HCT116 (cell line): ENCODE data around the gene PRKN. TPM values are rescaled to one million over a fixed set of nuclear protein-coding genes. Genes with fewer than 3 reads are reported as not detected.

Experiments
- ATAC-seq: fragments of 200-7000 bp; cut with Tn5 transposase; 2 replicates; pipeline ENCODE4 v1.9.1; 2020; ENCODE audit warnings: mild to moderate bottlenecking, moderate library complexity
- BruUV-seq: library from RNA; stranded (reverse); fragments of 400-500 nt; replicated peaks from 2 replicates; lab custom pipeline; 2021; lab: Mats Ljungman, UMichigan
- CTCF ChIA-PET: fragments of 300-600 bp; sonication (Branson Sonifier 250); formaldehyde crosslinking; loops from one replicate; lab custom pipeline; 2021; ENCODE audit warnings: antibody characterized with exemption; lab: Charles Lee
- POLR2A ChIA-PET: fragments of 300-600, 350-600 bp; sonication (Branson Sonifier 250); formaldehyde crosslinking; loops from one replicate; lab custom pipeline; 2021; ENCODE audit warnings: antibody characterized with exemption; lab: Charles Lee
- RAD21 ChIA-PET, 2 experiments: fragments of 300-600 bp; sonication (Branson Sonifier 250); formaldehyde crosslinking; loops; one replicate each; lab custom pipeline; 2023; ENCODE audit warnings: low total read pairs in 2 of 2; ENCODE audit not compliant: uncharacterized antibody in 2 of 2, unreplicated experiment in 2 of 2, low non-redundant PET in 1 of 2; lab: Charles Lee
- DNase-seq: peaks from one replicate; pipeline ENCODE4 v3.0.0-alpha.2; 2010; ENCODE audit warnings: low read depth, low spot score
- H2AFZ ChIP-seq: fragments of 200-600 bp; shearing (Covaris generic), sonication (generic); 2 replicates; pipeline ENCODE4 v1.6.1; 2017; ENCODE audit warnings: low read depth, mixed run types, mixed read lengths, antibody characterized with exemption, low read length; ENCODE audit not compliant: poor library complexity, severe bottlenecking
- H3K27ac ChIP-seq: 2 replicates; pipeline ENCODE4 v1.5.1; 2012; ENCODE audit warnings: low read depth, low read length
- H3K27me3 ChIP-seq: fragments of 200-600 bp; sonication (generic); 2 replicates; pipeline ENCODE4 v1.6.1; 2016; ENCODE audit warnings: mixed run types, low read length, mixed read lengths; ENCODE audit not compliant: insufficient read depth
- H3K36me3 ChIP-seq, 2 experiments: fragments of 200-500 bp in 1 of 2; fragments of 200-600 bp in 1 of 2; sonication (Bioruptor generic) in 1 of 2; sonication (generic) in 1 of 2; 2 replicates each; pipeline versions ENCODE4 v1.5.1 to v1.6.1; 2014 to 2016; ENCODE audit warnings: low read length in 2 of 2, inconsistent platforms in 1 of 2, mixed read lengths in 1 of 2, mixed run types in 1 of 2; ENCODE audit not compliant: insufficient read depth in 2 of 2, control insufficient read depth in 1 of 2
- H3K4me1 ChIP-seq, 2 experiments: fragments of 200-600 bp in 1 of 2; sonication (generic) in 1 of 2; 2 replicates each; pipeline versions ENCODE4 v1.5.1 to v1.6.1; 2012 to 2017; ENCODE audit warnings: low read length in 2 of 2, inconsistent platforms in 1 of 2, mild to moderate bottlenecking in 1 of 2, mixed read lengths in 1 of 2, mixed run types in 1 of 2, moderate library complexity in 1 of 2; ENCODE audit not compliant: insufficient read depth in 2 of 2, control insufficient read depth in 1 of 2
- H3K4me2 ChIP-seq: fragments of 200-600 bp; sonication (generic); 2 replicates; pipeline ENCODE4 v1.6.1; 2017; ENCODE audit warnings: mixed run types, low read length, mixed read lengths
- H3K4me3 ChIP-seq, 2 experiments: fragments of 200-600 bp in 1 of 2; sonication (generic) in 1 of 2; replicated peaks in 1 of 2; 2 replicates each; pipeline ENCODE4 v1.5.1; 2011 to 2016; ENCODE audit warnings: low read length in 2 of 2, control low read depth in 1 of 2, low read depth in 1 of 2, mild to moderate bottlenecking in 1 of 2, mixed read lengths in 1 of 2, mixed run types in 1 of 2
- H3K79me2 ChIP-seq: fragments of 200-600 bp; sonication (generic); 2 replicates; pipeline ENCODE4 v1.6.1; 2017; ENCODE audit warnings: mild to moderate bottlenecking, mixed run types, low read length, moderate library complexity, mixed read lengths; ENCODE audit not compliant: insufficient read depth
- H3K9ac ChIP-seq: fragments of 200-600 bp; sonication (generic); 2 replicates; pipeline ENCODE4 v1.6.1; 2016; ENCODE audit warnings: low read length, mixed read lengths
- H3K9me2 ChIP-seq: fragments of 200-600 bp; sonication (generic), shearing (Covaris generic); 2 replicates; pipeline ENCODE4 v1.6.1; 2017; ENCODE audit warnings: mixed run types, mild to moderate bottlenecking, moderate library complexity; ENCODE audit not compliant: insufficient read depth
- H3K9me3 ChIP-seq, 2 experiments: fragments of 200-500 bp in 1 of 2; fragments of 200-600 bp in 1 of 2; sonication (Bioruptor generic) in 1 of 2; sonication (generic) in 1 of 2; 2 replicates each; pipeline ENCODE4 v1.6.1; 2014 to 2017; ENCODE audit warnings: low read length in 2 of 2, mixed read lengths in 2 of 2, inconsistent platforms in 1 of 2, low read depth in 1 of 2, mild to moderate bottlenecking in 1 of 2, mixed run types in 1 of 2, moderate library complexity in 1 of 2; ENCODE audit not compliant: control insufficient read depth in 1 of 2, insufficient read depth in 1 of 2
- H4K20me1 ChIP-seq: fragments of 200-600 bp; sonication (generic), shearing (Covaris generic); 2 replicates; pipeline ENCODE4 v1.6.1; 2017; ENCODE audit warnings: mixed run types, mild to moderate bottlenecking, moderate library complexity; ENCODE audit not compliant: insufficient read depth
- CBX3 ChIP-seq: IDR thresholded peaks from 2 replicates; pipeline ENCODE4 v1.6.1; 2012; ENCODE audit warnings: low read depth
- CEBPB ChIP-seq: IDR thresholded peaks from 2 replicates; pipeline ENCODE4 v1.6.1; 2012; ENCODE audit warnings: low read depth
- EGR1 ChIP-seq: IDR thresholded peaks from 2 replicates; pipeline ENCODE4 v1.6.1; 2012; ENCODE audit warnings: low read depth
- ELF1 ChIP-seq: IDR thresholded peaks from 2 replicates; pipeline ENCODE4 v1.6.1; 2012; ENCODE audit warnings: low read depth, borderline replicate concordance
- EZH2phosphoT487 ChIP-seq: fragments of 200-600 bp; IDR thresholded peaks from 2 replicates; pipeline ENCODE4 v1.6.1; 2018; ENCODE audit warnings: antibody characterized with exemption, borderline replicate concordance
- FOSL1 ChIP-seq: IDR thresholded peaks from 2 replicates; pipeline ENCODE4 v1.6.1; 2012; ENCODE audit warnings: low read depth
- POLR2A ChIP-seq: IDR thresholded peaks from 2 replicates; pipeline ENCODE4 v1.7.0; 2011; ENCODE audit warnings: borderline replicate concordance; ENCODE audit not compliant: insufficient read depth, insufficient read length; ENCODE audit errors: extremely low read depth
- POLR2AphosphoS5 ChIP-seq: IDR thresholded peaks from 2 replicates; pipeline ENCODE4 v1.6.1; 2011; ENCODE audit warnings: mild to moderate bottlenecking, low read depth, low read length, moderate library complexity
- RAD21 ChIP-seq: IDR thresholded peaks from 2 replicates; pipeline ENCODE4 v1.6.1; 2012; ENCODE audit warnings: low read depth, mild to moderate bottlenecking
- SIN3A ChIP-seq: IDR thresholded peaks from 2 replicates; pipeline ENCODE4 v1.6.1; 2012; ENCODE audit warnings: low read depth
- SP1 ChIP-seq: IDR thresholded peaks from 2 replicates; pipeline ENCODE4 v1.6.1; 2012; ENCODE audit warnings: low read depth
- SRF ChIP-seq: IDR thresholded peaks from 2 replicates; pipeline ENCODE4 v1.6.1; 2012; ENCODE audit warnings: low read depth
- TCF7L2 ChIP-seq: IDR thresholded peaks from 2 replicates; pipeline ENCODE4 v1.7.0; 2011; ENCODE audit warnings: borderline replicate concordance, inconsistent platforms; ENCODE audit not compliant: insufficient read depth, insufficient read length; ENCODE audit errors: extremely low read depth
- YY1 ChIP-seq: IDR thresholded peaks from 2 replicates; pipeline ENCODE4 v1.6.1; 2011; ENCODE audit warnings: low read length, low read depth, moderate library complexity, mild to moderate bottlenecking; ENCODE audit not compliant: insufficient replicate concordance; ENCODE audit errors: extremely low read depth
- ZFX ChIP-seq: fragments of 450-650 bp; IDR thresholded peaks from 2 replicates; pipeline ENCODE4 v1.6.1; 2017
- ZNF274 ChIP-seq: fragments of 200-500 bp; sonication (Bioruptor generic); IDR thresholded peaks from 2 replicates; pipeline ENCODE4 v1.6.1; 2014; ENCODE audit warnings: mild to moderate bottlenecking, low read depth, low read length, inconsistent platforms
- intact Hi-C: fragments of 100-400 bp; cut with micrococcal nuclease; formaldehyde crosslinking; loops from 2 replicates; pipeline ENCODE4 v1.10.0; 2022
- total RNA-seq: library from RNA; stranded (reverse); gene quantifications from one replicate; pipeline ENCODE4 v1.2.1, GENCODE V29; 2021; ENCODE audit not compliant: unreplicated experiment
- TF ChIP-seq, protein P1 (sequence below): IDR thresholded peaks from 2 replicates; pipeline ENCODE4 v1.6.1; 2012
- TF ChIP-seq, protein P2 (sequence below): IDR thresholded peaks from 2 replicates; pipeline ENCODE4 v1.6.1; 2012
- TF ChIP-seq, protein P3 (sequence below): IDR thresholded peaks from 2 replicates; pipeline ENCODE4 v1.6.1; 2012; ENCODE audit warnings: low read depth
- TF ChIP-seq, protein P4 (sequence below): IDR thresholded peaks from 2 replicates; pipeline ENCODE4 v1.6.1; 2011; ENCODE audit warnings: mild to moderate bottlenecking, low read length, moderate library complexity; ENCODE audit not compliant: insufficient replicate concordance; ENCODE audit errors: extremely low read depth

Gene PRKN
- total RNA-seq, 1 experiment from 2014 or later = 2.6 TPM

DNA sequence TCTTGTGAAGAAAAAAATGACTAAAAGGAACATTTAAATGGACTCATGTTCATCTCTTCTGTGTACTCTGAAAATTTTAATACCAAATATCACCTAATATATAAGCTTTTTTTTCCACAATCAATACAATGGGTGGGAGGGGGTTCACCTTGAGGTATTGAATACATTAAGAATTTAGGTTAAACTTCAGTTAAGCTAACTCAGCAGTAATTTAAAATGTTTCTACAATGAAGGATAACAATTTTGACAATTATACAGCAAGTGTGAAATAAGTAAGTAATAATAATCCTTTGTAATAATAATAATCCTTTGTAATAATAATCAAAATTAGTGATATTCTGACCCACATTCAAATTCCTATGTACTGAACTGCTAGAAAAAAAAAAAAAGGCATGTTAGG is 136.0 kb downstream of the PRKN start (continued):
- TF ChIP-seq SRF (no peak), FOSL1 (no peak)

DNA sequence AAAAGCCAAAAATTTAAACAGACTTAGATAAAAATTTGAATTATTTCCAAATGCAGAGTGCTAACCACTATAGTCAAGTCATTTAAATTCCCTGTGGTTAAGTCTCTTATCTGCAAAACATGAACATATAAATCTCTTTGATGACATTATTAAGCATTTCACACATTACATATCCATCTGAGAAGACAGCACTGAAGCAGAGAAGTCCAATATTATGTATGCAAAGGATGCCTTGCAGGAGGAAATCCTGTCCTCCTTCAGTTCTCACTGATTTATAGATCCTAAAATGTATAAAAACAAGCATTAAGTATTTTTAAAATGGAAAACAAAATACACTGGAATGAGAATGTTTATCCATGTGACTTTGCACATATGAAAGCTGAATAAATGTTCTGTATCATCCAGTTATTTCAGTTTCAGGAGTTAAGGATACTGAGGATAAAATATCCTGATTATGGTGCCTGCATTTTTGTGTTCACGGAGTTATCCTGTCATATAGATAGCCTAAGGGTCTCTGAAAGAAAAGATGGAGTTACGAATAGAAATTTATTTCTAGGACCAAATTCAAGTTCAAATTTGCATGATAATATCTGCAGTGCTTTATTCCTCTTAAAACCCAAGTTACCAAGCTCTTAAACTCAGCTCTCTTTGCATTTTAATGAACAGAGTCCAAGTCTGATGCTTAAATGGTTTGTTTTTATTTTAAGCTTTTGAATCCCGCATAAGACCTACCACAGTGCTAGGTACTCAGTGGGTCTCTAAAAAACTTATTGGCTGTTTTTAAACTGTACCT is 145.4 kb downstream of the PRKN start:
- Histone ChIP-seq H3K36me3 (no peaks in the 10 kb centered on the region), H3K4me1 (no peaks in the 10 kb centered on the region), H3K79me2 (no peaks in the 10 kb centered on the region), H4K20me1 (no peaks in the 10 kb centered on the region), H3K9me3 (no peaks in the 10 kb centered on the region; a peak in 2 of 4 replicates), H3K9ac (no peak overlapping the region), H3K27me3 (no peaks in the 10 kb centered on the region), H3K27ac (no peak overlapping the region), H3K4me2 (no peak overlapping the region), H3K4me3 (no peak overlapping the region), H2AFZ (no peak overlapping the region), H3K9me2 (no peaks in the 10 kb centered on the region)
- ChIA-PET CTCF (no interaction called here), POLR2A (no interaction called here), RAD21 (interaction anchor here in 1 of 2 experiments (0.5 kb wide), 1 partner anchor 963 kb away, joined by 4 read pairs; no protein-coding TSS in a partner anchor)
- no peak for DNase-seq
- ATAC-seq = no peak
- intact Hi-C loops = no loop called here
- BruUV-seq = no TSS peak
- TF ChIP-seq, protein P1, sequence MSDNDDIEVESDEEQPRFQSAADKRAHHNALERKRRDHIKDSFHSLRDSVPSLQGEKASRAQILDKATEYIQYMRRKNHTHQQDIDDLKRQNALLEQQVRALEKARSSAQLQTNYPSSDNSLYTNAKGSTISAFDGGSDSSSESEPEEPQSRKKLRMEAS = no peak
- TF ChIP-seq CBX3 (no peak), SRF (no peak), ZFX (no peak), YY1 (no peak), SIN3A (no peak), EZH2phosphoT487 (no peak), SP1 (no peak), TCF7L2 (no peak), ZNF274 (no peak), RAD21 (no peak), ELF1 (no peak), CEBPB (no peak), EGR1 (no peak), POLR2A (no peak), POLR2AphosphoS5 (no peak)
- TF ChIP-seq, protein P2, sequence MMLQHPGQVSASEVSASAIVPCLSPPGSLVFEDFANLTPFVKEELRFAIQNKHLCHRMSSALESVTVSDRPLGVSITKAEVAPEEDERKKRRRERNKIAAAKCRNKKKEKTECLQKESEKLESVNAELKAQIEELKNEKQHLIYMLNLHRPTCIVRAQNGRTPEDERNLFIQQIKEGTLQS = no peak
- TF ChIP-seq, protein P3, sequence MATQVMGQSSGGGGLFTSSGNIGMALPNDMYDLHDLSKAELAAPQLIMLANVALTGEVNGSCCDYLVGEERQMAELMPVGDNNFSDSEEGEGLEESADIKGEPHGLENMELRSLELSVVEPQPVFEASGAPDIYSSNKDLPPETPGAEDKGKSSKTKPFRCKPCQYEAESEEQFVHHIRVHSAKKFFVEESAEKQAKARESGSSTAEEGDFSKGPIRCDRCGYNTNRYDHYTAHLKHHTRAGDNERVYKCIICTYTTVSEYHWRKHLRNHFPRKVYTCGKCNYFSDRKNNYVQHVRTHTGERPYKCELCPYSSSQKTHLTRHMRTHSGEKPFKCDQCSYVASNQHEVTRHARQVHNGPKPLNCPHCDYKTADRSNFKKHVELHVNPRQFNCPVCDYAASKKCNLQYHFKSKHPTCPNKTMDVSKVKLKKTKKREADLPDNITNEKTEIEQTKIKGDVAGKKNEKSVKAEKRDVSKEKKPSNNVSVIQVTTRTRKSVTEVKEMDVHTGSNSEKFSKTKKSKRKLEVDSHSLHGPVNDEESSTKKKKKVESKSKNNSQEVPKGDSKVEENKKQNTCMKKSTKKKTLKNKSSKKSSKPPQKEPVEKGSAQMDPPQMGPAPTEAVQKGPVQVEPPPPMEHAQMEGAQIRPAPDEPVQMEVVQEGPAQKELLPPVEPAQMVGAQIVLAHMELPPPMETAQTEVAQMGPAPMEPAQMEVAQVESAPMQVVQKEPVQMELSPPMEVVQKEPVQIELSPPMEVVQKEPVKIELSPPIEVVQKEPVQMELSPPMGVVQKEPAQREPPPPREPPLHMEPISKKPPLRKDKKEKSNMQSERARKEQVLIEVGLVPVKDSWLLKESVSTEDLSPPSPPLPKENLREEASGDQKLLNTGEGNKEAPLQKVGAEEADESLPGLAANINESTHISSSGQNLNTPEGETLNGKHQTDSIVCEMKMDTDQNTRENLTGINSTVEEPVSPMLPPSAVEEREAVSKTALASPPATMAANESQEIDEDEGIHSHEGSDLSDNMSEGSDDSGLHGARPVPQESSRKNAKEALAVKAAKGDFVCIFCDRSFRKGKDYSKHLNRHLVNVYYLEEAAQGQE = no peak
- TF ChIP-seq, protein P4, sequence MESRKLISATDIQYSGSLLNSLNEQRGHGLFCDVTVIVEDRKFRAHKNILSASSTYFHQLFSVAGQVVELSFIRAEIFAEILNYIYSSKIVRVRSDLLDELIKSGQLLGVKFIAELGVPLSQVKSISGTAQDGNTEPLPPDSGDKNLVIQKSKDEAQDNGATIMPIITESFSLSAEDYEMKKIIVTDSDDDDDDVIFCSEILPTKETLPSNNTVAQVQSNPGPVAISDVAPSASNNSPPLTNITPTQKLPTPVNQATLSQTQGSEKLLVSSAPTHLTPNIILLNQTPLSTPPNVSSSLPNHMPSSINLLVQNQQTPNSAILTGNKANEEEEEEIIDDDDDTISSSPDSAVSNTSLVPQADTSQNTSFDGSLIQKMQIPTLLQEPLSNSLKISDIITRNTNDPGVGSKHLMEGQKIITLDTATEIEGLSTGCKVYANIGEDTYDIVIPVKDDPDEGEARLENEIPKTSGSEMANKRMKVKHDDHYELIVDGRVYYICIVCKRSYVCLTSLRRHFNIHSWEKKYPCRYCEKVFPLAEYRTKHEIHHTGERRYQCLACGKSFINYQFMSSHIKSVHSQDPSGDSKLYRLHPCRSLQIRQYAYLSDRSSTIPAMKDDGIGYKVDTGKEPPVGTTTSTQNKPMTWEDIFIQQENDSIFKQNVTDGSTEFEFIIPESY = no peak
